Hepatic stellate cell (primary cell): ENCODE data around the gene NCKAP1.
"Not testable (repeated sequence)": the region's sequence is repeated elsewhere in the genome, so short reads cannot be mapped to it uniquely, and the experiment has no call there.

Experiments
- DNase-seq: peaks from one replicate; pipeline ENCODE4 v3.0.0; 2011; ENCODE audit warnings: low spot score

NCKAP1 gene

GRCh38 chr2:183038341-183039300, at the start of gene NCKAP1:
Gene NCKAP1 (minus strand): TSS chr2:183038457. CDS start chr2:183038099, 358 bp downstream.
- DNase-seq = peak; percentile 81

- DNase-seq = no peak
Observed at GRCh38 chr2:183081911-183082310, 43.7 kb upstream of the NCKAP1 start.

- DNase-seq = peak; percentile 19
Observed at GRCh38 chr2:183079139-183079775, 41.0 kb upstream of the NCKAP1 start.

GRCh38 chr2:183078464-183079138, 40.3 kb upstream of the NCKAP1 start, which contains the start of gene DUSP19:
Gene DUSP19 (plus strand): TSS chr2:183078747. CDS start chr2:183078934, 187 bp downstream.
- peak; percentile 90 for DNase-seq

- DNase-seq = no peak
Observed at GRCh38 chr2:183078163-183078463, 39.9 kb upstream of the NCKAP1 start.

GRCh38 chr2:183072177-183072576, 33.9 kb upstream of the NCKAP1 start:
- DNase-seq = no peak

GRCh38 chr2:183070942-183071844, 32.9 kb upstream of the NCKAP1 start:
- peak; percentile 31 for DNase-seq

GRCh38 chr2:183069174-183069573, 30.9 kb upstream of the NCKAP1 start:
- no peak for DNase-seq

GRCh38 chr2:183068561-183068960, 30.3 kb upstream of the NCKAP1 start:
- no peak for DNase-seq

- peak; percentile 70 for DNase-seq
Observed at GRCh38 chr2:183063083-183063482, 24.8 kb upstream of the NCKAP1 start.

GRCh38 chr2:183060571-183061231, 22.4 kb upstream of the NCKAP1 start:
- no peak for DNase-seq

GRCh38 chr2:183059561-183059960, 21.3 kb upstream of the NCKAP1 start:
- DNase-seq = peak; percentile 62

GRCh38 chr2:183057333-183057985, 19.2 kb upstream of the NCKAP1 start:
- DNase-seq = no peak

- no peak for DNase-seq
Observed at GRCh38 chr2:183049420-183049819, 11.2 kb upstream of the NCKAP1 start.

- not testable (repeated sequence) for DNase-seq
Observed at GRCh38 chr2:183047486-183048125, 9.3 kb upstream of the NCKAP1 start.

- not testable (repeated sequence) for DNase-seq
Observed at GRCh38 chr2:183043580-183043979, 5.3 kb upstream of the NCKAP1 start.

GRCh38 chr2:183040604-183041003, 2.3 kb upstream of the NCKAP1 start:
- no peak for DNase-seq

- DNase-seq = peak; percentile 22
Observed at GRCh38 chr2:183037553-183038340, 510 bp downstream of the NCKAP1 start.

GRCh38 chr2:183037074-183037552, 1.1 kb downstream of the NCKAP1 start:
- DNase-seq = peak; percentile 29
